ENCODE measurements around the gene ELF4. TPM values are rescaled to one million over a fixed set of nuclear protein-coding genes. Genes with fewer than 3 reads are reported as not detected.
"Not testable (repeated sequence)": the region's sequence is repeated elsewhere in the genome, so short reads cannot be mapped to it uniquely, and the experiment has no call there.

Gene ELF4
- total RNA-seq, 2 experiments from 2014 or later = 23.9 to 27.5 TPM

DNA sequence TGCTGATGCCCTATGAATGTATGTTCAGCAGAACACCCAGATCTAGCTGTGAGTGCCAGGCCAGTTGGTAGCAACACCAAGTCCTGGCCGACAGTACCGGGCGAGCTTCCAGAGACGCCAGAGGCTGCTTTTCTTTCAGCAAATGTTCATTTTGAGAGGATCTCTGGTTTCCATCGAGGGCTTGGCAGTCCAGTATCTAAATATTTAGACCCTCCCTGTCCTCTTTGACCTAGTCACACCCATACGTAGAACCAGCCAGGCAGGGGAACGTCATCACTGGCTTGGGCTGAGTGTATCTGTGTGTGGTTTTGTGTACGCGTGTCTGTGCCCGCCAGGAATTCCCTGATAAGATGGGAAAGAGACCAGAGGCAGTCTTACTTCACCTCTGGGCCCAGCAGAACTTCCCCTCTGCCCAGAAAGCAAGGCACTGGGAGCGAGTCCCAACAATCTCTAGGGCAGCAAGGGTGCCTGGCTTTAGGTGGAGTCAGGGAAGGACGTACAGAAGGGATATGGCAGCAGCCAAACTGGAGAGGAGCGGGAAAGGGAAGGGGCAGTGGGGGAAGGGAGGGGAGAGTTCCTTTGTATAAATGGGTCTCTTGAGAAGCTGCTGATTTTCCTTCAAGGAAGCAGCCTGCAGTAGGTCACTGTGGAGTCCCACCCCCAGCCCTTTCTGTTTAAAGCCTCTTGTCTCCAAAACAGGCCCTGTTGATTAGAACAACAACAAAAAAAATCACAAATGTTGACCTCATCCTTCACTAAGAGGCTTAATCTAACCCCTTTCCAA is 15.0 kb upstream of the ELF4 start:
- H3K9me3 Mint-ChIP-seq (ENCODE audit: low read depth) = no peaks in the 10 kb centered on the region
- ChIA-PET POLR2A (no interaction called here), CTCF (interaction anchor here (0.6 kb wide), 1 partner anchor 62 kb away, joined by 3 read pairs; no protein-coding TSS in a partner anchor)
- no peaks in the 10 kb centered on the region for H3K27me3 Mint-ChIP-seq
- ATAC-seq (no peak), DNase-seq (no peak)
- H3K36me3 Mint-ChIP-seq (ENCODE audit: low read depth) = peaks cover 22% of the 10 kb centered on the region
- intact Hi-C loops (cut with DNase I, micrococcal nuclease) = no loop called here
- no peak overlapping the region for H3K27ac Mint-ChIP-seq
- H3K4me1 Mint-ChIP-seq = peaks cover under 1% of the 10 kb centered on the region
- no peak overlapping the region for H3K4me3 Mint-ChIP-seq

DNA sequence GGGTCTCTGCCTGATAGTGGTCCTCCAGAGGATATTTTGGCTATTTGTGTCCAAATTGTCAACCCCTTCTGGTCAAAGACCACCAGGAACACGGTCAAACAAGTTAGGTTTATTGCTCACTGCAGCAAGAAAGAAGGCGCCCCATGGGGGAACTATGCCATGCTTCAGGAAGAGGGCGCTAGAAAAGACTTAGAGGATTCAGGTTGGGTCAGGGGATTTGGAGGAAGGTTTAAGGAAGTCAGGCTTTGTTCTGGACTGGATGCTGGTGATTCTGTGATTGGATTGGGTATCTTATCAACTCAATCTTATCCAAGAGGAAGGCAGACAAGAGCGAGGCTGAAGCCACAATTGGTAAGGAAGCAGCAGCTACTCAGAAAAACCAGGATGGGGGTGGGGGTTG is 14.3 kb upstream of the ELF4 start:
- DNase-seq (no peak), ATAC-seq (no peak)
- CTCF ChIA-PET = no interaction called here
- H3K9me3 Mint-ChIP-seq (ENCODE audit: low read depth) = no peaks in the 10 kb centered on the region
- no peak overlapping the region for H3K4me3 Mint-ChIP-seq
- no peaks in the 10 kb centered on the region for H3K27me3 Mint-ChIP-seq
- intact Hi-C loops (cut with DNase I, micrococcal nuclease) = loop anchor here in 1 of 2 experiments (5.0 kb wide), 2 partner anchors 68 to 143 kb away; partner anchors contain the start of gene ZNF280C
- H3K36me3 Mint-ChIP-seq (ENCODE audit: low read depth) = peaks cover 19% of the 10 kb centered on the region
- H3K27ac Mint-ChIP-seq = no peak overlapping the region
- H3K4me1 Mint-ChIP-seq = peaks cover 6% of the 10 kb centered on the region
- POLR2A ChIA-PET = no interaction called here

DNA sequence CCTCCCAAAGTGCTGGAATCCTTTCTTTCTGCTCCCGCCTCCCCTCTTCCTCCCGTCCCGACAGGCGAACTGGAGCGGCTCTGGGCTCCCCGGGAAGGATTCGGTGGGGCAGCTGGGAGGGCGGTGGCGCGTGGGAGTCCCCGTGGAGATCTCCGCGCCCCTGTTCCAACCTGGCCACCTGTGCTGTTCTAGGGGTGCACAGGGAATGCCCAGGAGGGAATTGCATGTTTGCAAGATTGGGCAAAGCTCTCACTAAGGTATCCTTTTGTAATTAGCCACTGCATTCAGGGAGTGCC is 11.2 kb upstream of the ELF4 start:
- ChIA-PET POLR2A (no interaction called here), CTCF (interaction anchor here (0.6 to 4.6 kb wide), 10 partner anchors 14 to 218 kb away, joined by 3 to 67 read pairs (median 4); no protein-coding TSS in a partner anchor)
- Mint-ChIP-seq H3K36me3 (ENCODE audit: low read depth) (peaks cover 8% of the 10 kb centered on the region), H3K27me3 (no peaks in the 10 kb centered on the region), H3K4me1 (peaks cover 19% of the 10 kb centered on the region), H3K4me3 (peak overlapping the region; percentile 57), H3K27ac (no peak overlapping the region), H3K9me3 (ENCODE audit: low read depth) (no peaks in the 10 kb centered on the region)
- DNase-seq = no peak
- intact Hi-C loops (cut with DNase I, micrococcal nuclease) = loop anchor here (2.0 to 5.0 kb wide), 4 partner anchors 39 to 146 kb away; partner anchors contain the start of genes AIFM1 (in 1 of the 2) and ZNF280C (in 1 of the 2)
- ATAC-seq = no peak

DNA sequence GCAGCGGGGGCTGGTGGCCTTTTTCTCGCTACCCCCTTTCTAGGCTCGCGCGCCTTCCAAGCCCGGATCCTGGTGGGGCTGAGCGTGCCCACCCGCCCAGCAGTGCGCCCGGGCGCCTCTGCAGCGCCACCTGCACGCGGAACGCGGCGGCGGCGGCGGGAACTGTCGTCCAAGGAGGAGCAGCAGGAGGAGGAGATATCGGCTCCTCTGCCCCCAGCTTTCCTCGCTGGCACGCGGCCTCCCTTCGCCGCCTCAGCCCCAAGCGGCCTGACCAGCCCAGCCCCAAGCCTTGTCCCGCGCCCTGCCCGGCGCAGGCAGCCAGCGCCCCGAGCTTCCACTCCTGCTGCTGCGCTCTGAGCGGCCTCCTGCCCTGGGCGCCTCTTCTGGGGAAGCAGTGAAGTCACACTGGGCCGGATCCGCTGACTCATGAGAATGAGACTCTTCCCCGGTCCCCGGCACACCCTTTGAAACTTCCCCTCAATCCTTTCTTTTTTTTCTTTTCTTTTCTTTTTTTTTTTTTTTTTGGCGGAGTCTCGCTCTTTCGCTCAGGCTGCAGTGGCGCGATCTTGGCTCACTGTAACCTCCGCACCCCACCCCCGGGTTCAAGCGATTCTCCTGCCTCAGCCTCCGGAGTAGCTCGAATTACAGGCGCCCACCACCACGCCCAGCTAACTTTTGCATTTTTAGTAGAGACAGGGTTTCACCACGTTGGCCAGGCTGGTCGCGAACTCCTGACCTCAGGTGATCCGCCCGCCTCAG is 10.6 kb upstream of the ELF4 start:
- DNase-seq (peak; percentile 81), ATAC-seq (peak; percentile 88)
- Mint-ChIP-seq H3K27me3 (no peaks in the 10 kb centered on the region), H3K4me3 (peak overlapping the region; percentile 57), H3K27ac (peak overlapping the region; percentile 60), H3K9me3 (ENCODE audit: low read depth) (no peaks in the 10 kb centered on the region), H3K4me1 (peaks cover 19% of the 10 kb centered on the region), H3K36me3 (ENCODE audit: low read depth) (peaks cover 8% of the 10 kb centered on the region)
- ChIA-PET POLR2A (no interaction called here), CTCF (interaction anchor here (0.6 to 4.6 kb wide), 11 partner anchors 14 to 220 kb away, joined by 3 to 67 read pairs (median 3); no protein-coding TSS in a partner anchor)
- intact Hi-C loops (cut with DNase I, micrococcal nuclease) = loop anchor here (1.0 to 5.0 kb wide), 6 partner anchors 10 to 146 kb away; partner anchors contain the start of genes AIFM1 (in 1 of the 2) and ZNF280C (in 1 of the 2)

DNA sequence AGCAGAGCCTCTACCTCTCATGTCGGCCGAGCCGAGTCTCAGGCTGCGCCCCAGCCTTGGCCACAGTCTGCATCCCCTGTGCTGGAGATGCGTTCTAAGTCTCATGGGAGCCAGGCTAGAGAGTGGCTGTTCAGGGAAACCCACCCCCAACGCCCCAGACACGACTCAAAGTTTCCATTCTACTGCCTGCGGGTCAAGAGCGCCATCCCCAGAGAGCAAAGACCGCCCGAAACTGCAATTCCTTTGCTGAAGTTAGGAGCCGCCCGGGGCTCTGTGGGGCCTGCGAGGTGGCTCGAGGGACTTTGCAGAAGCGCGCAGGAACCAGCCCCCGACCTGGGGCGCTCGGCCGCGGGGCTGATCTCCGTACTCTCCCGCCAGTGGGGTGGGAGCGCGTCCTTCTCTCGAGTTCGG is 10.0 kb upstream of the ELF4 start:
- Mint-ChIP-seq H3K27me3 (no peaks in the 10 kb centered on the region), H3K4me1 (peaks cover 20% of the 10 kb centered on the region), H3K4me3 (peak overlapping the region; percentile 57), H3K27ac (peak overlapping the region; percentile 70), H3K9me3 (ENCODE audit: low read depth) (no peaks in the 10 kb centered on the region), H3K36me3 (ENCODE audit: low read depth) (peaks cover 8% of the 10 kb centered on the region)
- DNase-seq = peak; percentile 37
- intact Hi-C loops (cut with DNase I, micrococcal nuclease) = loop anchor here (1.0 to 5.0 kb wide), 6 partner anchors 9 to 147 kb away; partner anchors contain the start of genes AIFM1 (in 1 of the 2) and ZNF280C (in 1 of the 2)
- CTCF ChIA-PET = interaction anchor here (0.7 to 4.6 kb wide), 8 partner anchors 15 to 220 kb away, joined by 3 to 67 read pairs (median 4); no protein-coding TSS in a partner anchor
- peak; percentile 31 for ATAC-seq
- POLR2A ChIA-PET = no interaction called here

DNA sequence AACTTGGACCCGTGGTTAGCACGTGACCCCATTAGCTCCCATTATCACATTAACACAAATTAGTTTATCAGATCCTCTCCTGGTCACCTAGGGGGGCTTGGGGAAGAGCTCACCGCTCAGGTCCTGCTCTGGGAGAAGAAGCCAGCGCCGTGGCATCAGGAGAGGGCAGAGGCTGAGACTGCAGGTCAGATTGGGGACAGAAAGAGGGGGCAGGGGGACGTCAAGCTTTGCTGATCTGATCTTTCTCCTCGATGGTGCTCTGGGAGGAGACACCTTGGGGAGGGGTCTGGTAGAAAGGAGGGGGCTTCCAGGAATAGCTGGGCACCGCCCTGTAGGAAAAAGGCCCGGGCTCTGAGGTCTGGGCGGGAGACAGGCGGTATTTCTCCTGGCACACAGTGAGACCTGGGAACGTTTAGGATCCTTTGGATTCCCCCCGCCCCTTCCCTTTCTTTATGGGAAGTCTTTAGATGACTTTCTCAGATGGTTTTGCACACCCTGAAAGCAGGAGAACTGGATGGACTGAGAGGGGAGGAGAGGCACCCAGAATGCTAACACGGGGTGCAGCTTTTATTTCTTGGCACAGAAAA is 9.1 kb upstream of the ELF4 start:
- no peak for ATAC-seq
- intact Hi-C loops (cut with DNase I, micrococcal nuclease) = no loop called here
- Mint-ChIP-seq H3K4me1 (peaks cover 28% of the 10 kb centered on the region), H3K27ac (no peak overlapping the region), H3K27me3 (no peaks in the 10 kb centered on the region), H3K9me3 (ENCODE audit: low read depth) (no peaks in the 10 kb centered on the region), H3K4me3 (no peak overlapping the region), H3K36me3 (ENCODE audit: low read depth) (peaks cover 6% of the 10 kb centered on the region)
- CTCF ChIA-PET = interaction anchor here (0.5 to 4.6 kb wide), 6 partner anchors 12 to 281 kb away, joined by 3 to 67 read pairs (median 3); no protein-coding TSS in a partner anchor
- no peak for DNase-seq
- POLR2A ChIA-PET = interaction anchor here (0.5 kb wide), 1 partner anchor 388 kb away, joined by 3 read pairs; no protein-coding TSS in a partner anchor

DNA sequence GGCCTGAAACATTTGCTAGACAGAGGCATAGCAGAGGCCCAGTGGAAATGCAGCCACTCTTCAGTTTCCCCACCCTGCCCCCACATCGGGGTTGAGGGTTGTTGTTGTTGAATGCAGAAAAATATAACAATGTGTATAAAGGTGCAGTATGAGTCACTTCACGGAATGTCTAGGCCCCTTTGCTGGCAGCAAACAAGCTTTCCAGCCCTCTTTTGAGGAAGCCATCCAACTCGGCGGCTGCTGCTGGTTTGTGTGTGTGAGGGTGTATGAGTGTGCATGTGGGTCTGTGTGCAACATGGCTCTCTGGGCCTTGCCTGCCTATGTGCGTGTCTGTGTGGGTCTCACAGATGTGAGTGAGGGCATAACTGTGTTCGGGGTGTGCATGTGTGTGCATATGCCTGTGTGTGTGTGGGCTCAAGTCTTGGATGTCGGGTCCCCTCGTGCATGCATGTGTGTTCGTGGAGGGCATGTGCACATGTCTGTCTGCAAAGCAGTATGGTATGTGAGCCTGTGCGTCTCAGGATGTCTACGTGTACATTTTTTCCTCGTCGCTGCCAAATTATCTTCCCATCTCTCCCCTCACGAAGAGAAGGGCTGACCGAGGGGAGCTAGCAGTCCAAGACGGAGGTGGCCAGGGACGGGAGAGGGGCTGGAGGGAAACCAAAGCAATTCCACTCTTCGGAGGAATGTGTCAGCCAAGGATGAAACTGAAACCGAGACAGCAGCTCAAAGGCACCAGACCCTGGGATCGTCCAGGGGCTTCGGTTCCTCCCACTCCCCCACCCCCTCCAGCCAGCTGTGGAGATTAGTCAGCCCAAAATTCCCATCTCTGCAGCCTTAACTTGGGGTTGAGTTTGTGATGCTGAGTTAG is 8.4 kb upstream of the ELF4 start:
- intact Hi-C loops (cut with DNase I, micrococcal nuclease) = no loop called here
- peak overlapping the region; percentile 47 for H3K27ac Mint-ChIP-seq
- ChIA-PET CTCF (interaction anchor here (1.0 to 4.6 kb wide), 3 partner anchors 13 to 38 kb away, joined by 3 to 67 read pairs (median 3); no protein-coding TSS in a partner anchor), POLR2A (interaction anchor here (0.5 kb wide), 1 partner anchor 388 kb away, joined by 3 read pairs; no protein-coding TSS in a partner anchor)
- H3K36me3 Mint-ChIP-seq (ENCODE audit: low read depth) = peaks cover 3% of the 10 kb centered on the region
- H3K4me3 Mint-ChIP-seq = no peak overlapping the region
- DNase-seq (peak; percentile 36), ATAC-seq (peak; percentile 31)
- H3K4me1 Mint-ChIP-seq = peaks cover 35% of the 10 kb centered on the region
- H3K9me3 Mint-ChIP-seq (ENCODE audit: low read depth) = no peaks in the 10 kb centered on the region
- no peaks in the 10 kb centered on the region for H3K27me3 Mint-ChIP-seq

DNA sequence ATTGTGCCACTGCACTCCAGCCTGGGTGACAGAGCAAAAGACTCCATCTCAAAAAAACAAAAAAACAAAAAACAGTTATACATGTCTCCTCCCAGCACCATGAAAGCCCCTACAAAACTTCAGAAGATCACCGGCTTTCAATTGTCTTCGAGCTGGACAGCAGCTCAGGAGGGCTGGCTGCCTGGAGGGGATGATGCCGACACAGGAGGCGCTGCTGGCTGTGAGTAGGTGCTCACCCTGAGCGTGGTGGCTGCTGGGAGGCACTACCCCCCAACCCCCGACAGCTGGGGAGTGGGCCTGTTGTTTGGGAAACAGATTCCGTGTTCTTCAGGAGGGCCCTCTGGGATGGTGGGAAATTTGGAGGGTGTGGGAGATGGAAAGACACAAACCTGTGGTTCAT is 6.9 kb upstream of the ELF4 start:
- ATAC-seq (no peak), DNase-seq (no peak)
- H3K4me1 Mint-ChIP-seq = peaks cover 35% of the 10 kb centered on the region
- POLR2A ChIA-PET = no interaction called here
- H3K9me3 Mint-ChIP-seq (ENCODE audit: low read depth) = no peaks in the 10 kb centered on the region
- no peaks in the 10 kb centered on the region for H3K36me3 Mint-ChIP-seq (ENCODE audit: low read depth)
- intact Hi-C loops (cut with DNase I, micrococcal nuclease) = no loop called here
- no peak overlapping the region for H3K4me3 Mint-ChIP-seq
- no peak overlapping the region for H3K27ac Mint-ChIP-seq
- CTCF ChIA-PET = interaction anchor here (1.1 to 1.2 kb wide), 2 partner anchors 38 to 39 kb away, joined by 3 to 6 read pairs; no protein-coding TSS in a partner anchor
- no peaks in the 10 kb centered on the region for H3K27me3 Mint-ChIP-seq

DNA sequence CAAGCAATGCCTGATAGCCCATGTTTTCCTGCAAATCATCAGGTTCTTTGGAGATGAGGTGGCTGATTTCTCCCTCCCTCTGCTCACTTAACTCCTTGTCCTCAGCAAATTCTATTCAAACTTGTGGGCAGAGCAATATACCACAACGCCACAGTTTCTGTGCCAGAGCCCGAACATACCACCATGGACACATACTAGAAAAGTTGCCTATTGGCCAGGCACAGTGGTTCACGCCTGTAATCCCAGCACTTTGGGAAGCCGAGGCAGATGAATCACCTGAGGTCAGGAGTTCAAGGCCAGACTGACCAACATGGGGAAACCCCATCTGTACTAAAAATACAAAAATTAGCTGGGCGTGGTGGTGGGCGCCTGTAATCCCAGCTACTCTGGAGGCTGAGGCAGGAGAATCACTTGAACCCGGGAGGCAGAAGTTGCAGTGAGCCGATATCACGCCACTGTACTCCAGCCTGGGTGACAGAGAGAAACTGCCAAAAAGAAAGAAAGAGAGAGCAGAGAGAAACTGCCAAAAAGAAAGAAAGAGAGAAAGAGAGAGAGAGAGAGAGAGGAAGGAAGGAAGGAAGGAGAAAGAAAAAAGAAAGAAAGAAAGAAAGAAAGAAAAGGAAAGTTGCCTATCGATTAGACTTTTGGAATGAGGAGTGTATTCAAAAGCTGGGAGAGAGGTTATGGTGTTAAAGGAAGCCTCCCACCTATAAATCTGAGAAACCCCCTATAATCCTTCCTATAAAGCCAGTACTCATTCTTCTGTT is 5.0 kb upstream of the ELF4 start:
- H3K9me3 Mint-ChIP-seq (ENCODE audit: low read depth); H3K4me3 Mint-ChIP-seq; ATAC-seq; H3K36me3 Mint-ChIP-seq (ENCODE audit: low read depth); H3K27ac Mint-ChIP-seq; DNase-seq; H3K27me3 Mint-ChIP-seq; intact Hi-C loops (cut with DNase I, micrococcal nuclease): not testable (repeated sequence)
- POLR2A ChIA-PET = interaction anchor here (0.6 to 0.7 kb wide), 2 partner anchors 31 to 191 kb away, joined by 3 to 4 read pairs; no protein-coding TSS in a partner anchor
- CTCF ChIA-PET = interaction anchor here (1.2 to 1.5 kb wide), 2 partner anchors 8 to 36 kb away, joined by 4 read pairs; no protein-coding TSS in a partner anchor
- H3K4me1 Mint-ChIP-seq = peaks cover 40% of the 10 kb centered on the region

DNA sequence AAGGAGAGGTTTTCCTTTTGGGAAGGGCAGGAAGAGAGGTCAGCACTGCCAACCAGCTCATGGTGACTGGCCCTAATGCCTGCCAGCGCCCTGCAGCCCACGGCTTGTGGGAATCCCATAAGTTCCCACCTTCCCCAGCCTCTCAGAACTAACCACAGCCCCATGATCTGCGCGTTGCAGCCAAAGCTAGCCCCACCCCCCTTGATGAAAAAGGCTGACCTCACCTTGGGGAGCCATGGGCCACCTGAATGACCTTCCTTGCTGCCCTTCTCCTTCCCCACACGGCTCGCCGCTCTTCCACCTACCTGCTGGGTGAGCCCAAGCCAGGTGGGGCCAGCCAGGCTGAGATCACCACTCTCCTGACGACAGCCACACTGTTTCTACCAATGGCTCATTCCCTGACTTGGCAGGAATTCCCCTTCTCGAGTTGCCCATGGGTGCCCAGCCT is 3.9 kb upstream of the ELF4 start:
- POLR2A ChIA-PET = no interaction called here
- Mint-ChIP-seq H3K9me3 (ENCODE audit: low read depth) (no peaks in the 10 kb centered on the region), H3K4me1 (peaks cover 31% of the 10 kb centered on the region), H3K27ac (no peak overlapping the region), H3K4me3 (no peak overlapping the region), H3K36me3 (ENCODE audit: low read depth) (no peaks in the 10 kb centered on the region), H3K27me3 (no peaks in the 10 kb centered on the region)
- intact Hi-C loops (cut with DNase I, micrococcal nuclease) = no loop called here
- ATAC-seq = no peak
- CTCF ChIA-PET = interaction anchor here (1.3 kb wide), 1 partner anchor 35 kb away, joined by 3 read pairs; no protein-coding TSS in a partner anchor
- no peak for DNase-seq

All from activated CD4-positive, alpha-beta T cell treated with anti-CD3 and anti-CD28 coated beads for 36 hours (primary cell).